ENCODE results near the gene RORB. TPM values are rescaled to one million over a fixed set of nuclear protein-coding genes. Genes with fewer than 3 reads are reported as not detected.

The RORB gene
- total and polyA plus RNA-seq, 12 donors = 0.20 to 5.0 (median 2.6) TPM

- DNase-seq = no peak
- intact Hi-C loops (cut with DNase I) = loop anchor here in 1 of 10 donors (10.0 kb wide), 1 partner anchor 54 kb away; no protein-coding TSS in a partner anchor
- WGBS, 2 donors = 95 to 98% methylated on average over 2 of the region's 2 CpGs
- Histone ChIP-seq H3K27me3 (no peaks in the 10 kb centered on the region), H3K27ac (no peak overlapping the region), H3K36me3 (no peaks in the 10 kb centered on the region), H3K4me3 (no peak overlapping the region), H3K4me1 (no peaks in the 10 kb centered on the region), H3K9me3 (no peaks in the 10 kb centered on the region)
- ATAC-seq = no peak
- TF ChIP-seq, protein P1, sequence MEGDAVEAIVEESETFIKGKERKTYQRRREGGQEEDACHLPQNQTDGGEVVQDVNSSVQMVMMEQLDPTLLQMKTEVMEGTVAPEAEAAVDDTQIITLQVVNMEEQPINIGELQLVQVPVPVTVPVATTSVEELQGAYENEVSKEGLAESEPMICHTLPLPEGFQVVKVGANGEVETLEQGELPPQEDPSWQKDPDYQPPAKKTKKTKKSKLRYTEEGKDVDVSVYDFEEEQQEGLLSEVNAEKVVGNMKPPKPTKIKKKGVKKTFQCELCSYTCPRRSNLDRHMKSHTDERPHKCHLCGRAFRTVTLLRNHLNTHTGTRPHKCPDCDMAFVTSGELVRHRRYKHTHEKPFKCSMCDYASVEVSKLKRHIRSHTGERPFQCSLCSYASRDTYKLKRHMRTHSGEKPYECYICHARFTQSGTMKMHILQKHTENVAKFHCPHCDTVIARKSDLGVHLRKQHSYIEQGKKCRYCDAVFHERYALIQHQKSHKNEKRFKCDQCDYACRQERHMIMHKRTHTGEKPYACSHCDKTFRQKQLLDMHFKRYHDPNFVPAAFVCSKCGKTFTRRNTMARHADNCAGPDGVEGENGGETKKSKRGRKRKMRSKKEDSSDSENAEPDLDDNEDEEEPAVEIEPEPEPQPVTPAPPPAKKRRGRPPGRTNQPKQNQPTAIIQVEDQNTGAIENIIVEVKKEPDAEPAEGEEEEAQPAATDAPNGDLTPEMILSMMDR (IDR thresholded peaks at IDR 0.05) = no peak
Measured at GRCh38 chr9:74718709-74719108, 221.6 kb downstream of the RORB start.

DNA sequence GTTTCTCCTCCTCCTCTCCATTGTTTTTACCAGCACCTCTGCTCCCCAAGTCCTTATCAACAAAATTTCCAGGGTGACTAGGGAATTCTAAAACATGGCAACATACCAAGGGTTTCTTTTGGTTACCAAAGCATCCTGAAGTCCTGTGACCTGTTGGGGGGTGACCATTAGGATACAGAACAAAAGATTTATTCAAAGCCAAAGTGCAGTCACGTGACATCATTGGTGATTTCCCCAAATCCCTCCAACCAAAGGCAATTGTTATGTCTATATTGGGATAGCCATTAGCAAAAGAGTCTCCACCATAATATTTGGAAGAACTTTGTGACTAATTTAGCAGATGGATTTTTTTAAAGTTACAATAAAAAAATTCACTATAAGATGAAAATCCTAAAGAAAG lies 222.2 kb downstream of the RORB start:
- TF ChIP-seq, protein P1 (IDR thresholded peaks at IDR 0.05) = no peak
- ATAC-seq = no peak
- no peaks in the 10 kb centered on the region for H3K9me3 ChIP-seq
- intact Hi-C loops (cut with DNase I) = loop anchor here in 1 of 10 donors (10.0 kb wide), 1 partner anchor 55 kb away; no protein-coding TSS in a partner anchor
- no peak for DNase-seq
- H3K27me3 ChIP-seq = no peaks in the 10 kb centered on the region
- no peak overlapping the region for H3K27ac ChIP-seq
- 73 to 79% methylated on average over 1 of the region's 1 CpG for WGBS, 2 donors
- H3K4me1 ChIP-seq = no peaks in the 10 kb centered on the region
- no peaks in the 10 kb centered on the region for H3K36me3 ChIP-seq
- H3K4me3 ChIP-seq = no peak overlapping the region

GRCh38 chr9:74721696-74722660 lies 224.8 kb downstream of the RORB start:
- TF ChIP-seq, protein P1 (IDR thresholded peaks at IDR 0.05) = no peak

DNA sequence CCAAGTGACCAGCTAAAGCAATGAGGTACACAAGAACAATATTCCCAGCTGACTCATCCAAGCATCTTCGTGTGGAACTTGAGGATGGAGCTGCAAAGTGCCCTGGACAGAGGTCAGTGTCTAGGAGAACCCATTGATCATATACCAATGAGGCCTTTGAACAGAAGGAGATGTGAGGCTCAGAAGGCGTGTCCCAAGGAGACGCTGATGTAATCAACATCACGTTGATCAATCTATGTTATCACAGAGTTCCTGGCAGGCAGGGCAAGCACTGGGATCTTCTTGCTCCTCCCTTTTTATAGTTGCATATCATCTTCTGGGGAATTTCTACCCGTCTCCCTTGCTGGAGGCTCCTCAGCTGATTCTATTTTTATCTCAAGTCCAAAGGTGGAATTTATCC lies 227.2 kb downstream of the RORB start:
- intact Hi-C loops (cut with DNase I) = no loop called here
- Histone ChIP-seq H3K36me3 (no peaks in the 10 kb centered on the region), H3K4me3 (no peak overlapping the region), H3K9me3 (no peaks in the 10 kb centered on the region), H3K27me3 (no peaks in the 10 kb centered on the region), H3K27ac (no peak overlapping the region), H3K4me1 (no peaks in the 10 kb centered on the region)
- ATAC-seq (no peak), DNase-seq (no peak)
- TF ChIP-seq, protein P1 (IDR thresholded peaks at IDR 0.05) = no peak
- WGBS, 2 donors = 62 to 66% methylated on average over 5 of the region's 5 CpGs

More at GRCh38 chr9:74721696-74722660, 224.8 kb downstream of the RORB start:
- no peak overlapping the region for H3K4me3 ChIP-seq
- no peaks in the 10 kb centered on the region for H3K36me3 ChIP-seq
- 65 to 68% methylated on average over 5 of the region's 5 CpGs for WGBS, 2 donors
- no peak overlapping the region for H3K27ac ChIP-seq
- no peak for DNase-seq
- no peak for ATAC-seq
- intact Hi-C loops (cut with DNase I) = no loop called here
- H3K4me1 ChIP-seq = no peaks in the 10 kb centered on the region
- no peaks in the 10 kb centered on the region for H3K27me3 ChIP-seq
- H3K9me3 ChIP-seq = no peaks in the 10 kb centered on the region

Measured in heart right ventricle (tissue), 16 donors.